ENCODE measurements around the gene PHC2.

The PHC2 gene

GRCh38 chr1:33347650-33347992 lies 83.3 kb downstream of the PHC2 start:
- no peaks in the 10 kb centered on the region for H3K36me3 ChIP-seq (ENCODE audit: control insufficient read depth, insufficient read depth, low read length)
- peak overlapping the region; percentile 75 for H3K27ac ChIP-seq
- H3K9me3 ChIP-seq (ENCODE audit: control insufficient read depth, low read length) = no peaks in the 10 kb centered on the region
- no peak overlapping the region for H3K9ac ChIP-seq
- H3K4me2 ChIP-seq (ENCODE audit: low read length) = peak overlapping the region; percentile 66
- H3K4me3 ChIP-seq (ENCODE audit: low read depth, low read length) = no peak overlapping the region
- TF ChIP-seq CTCF (IDR thresholded peaks at IDR 0.05) = no peak
- no peaks in the 10 kb centered on the region for H3K27me3 ChIP-seq (ENCODE audit: control insufficient read depth, insufficient read depth, low read length)
- H2AFZ ChIP-seq = no peak overlapping the region
- H3K79me2 ChIP-seq = peaks cover 24% of the 10 kb centered on the region
- H3K4me1 ChIP-seq = peaks cover 2% of the 10 kb centered on the region

- peaks cover 27% of the 10 kb centered on the region for H3K79me2 ChIP-seq
- peaks cover 2% of the 10 kb centered on the region for H3K4me1 ChIP-seq
- no peaks in the 10 kb centered on the region for H3K36me3 ChIP-seq (ENCODE audit: control insufficient read depth, insufficient read depth, low read length)
- peak overlapping the region; percentile 75 for H3K27ac ChIP-seq
- no peaks in the 10 kb centered on the region for H3K27me3 ChIP-seq (ENCODE audit: control insufficient read depth, insufficient read depth, low read length)
- no peak overlapping the region for H2AFZ ChIP-seq
- TF ChIP-seq CTCF (IDR thresholded peaks at IDR 0.05) = no peak
- H3K9ac ChIP-seq = no peak overlapping the region
- no peaks in the 10 kb centered on the region for H3K9me3 ChIP-seq (ENCODE audit: control insufficient read depth, low read length)
- H3K4me2 ChIP-seq (ENCODE audit: low read length) = peak overlapping the region; percentile 66
- peak overlapping the region; percentile 29 for H3K4me3 ChIP-seq (ENCODE audit: low read depth, low read length)
These were observed 83.8 kb downstream of the PHC2 start for GRCh38 chr1:33346927-33347649.

GRCh38 chr1:33346533-33346926 lies 84.4 kb downstream of the PHC2 start:
- Histone ChIP-seq H3K9ac (no peak overlapping the region), H3K4me1 (peaks cover 6% of the 10 kb centered on the region), H3K4me2 (ENCODE audit: low read length) (peak overlapping the region; percentile 13), H3K9me3 (ENCODE audit: control insufficient read depth, low read length) (no peaks in the 10 kb centered on the region), H2AFZ (no peak overlapping the region), H3K27me3 (ENCODE audit: control insufficient read depth, insufficient read depth, low read length) (no peaks in the 10 kb centered on the region), H3K79me2 (peaks cover 30% of the 10 kb centered on the region), H3K36me3 (ENCODE audit: control insufficient read depth, insufficient read depth, low read length) (no peaks in the 10 kb centered on the region), H3K27ac (peak overlapping the region; percentile 75), H3K4me3 (ENCODE audit: low read depth, low read length) (no peak overlapping the region)
- TF ChIP-seq CTCF (IDR thresholded peaks at IDR 0.05) = no peak

- Histone ChIP-seq H3K4me3 (ENCODE audit: low read depth, low read length) (no peak overlapping the region), H3K4me2 (ENCODE audit: low read length) (no peak overlapping the region), H3K27ac (peak overlapping the region; percentile 15), H3K9me3 (ENCODE audit: control insufficient read depth, low read length) (no peaks in the 10 kb centered on the region), H3K4me1 (peaks cover 6% of the 10 kb centered on the region), H3K36me3 (ENCODE audit: control insufficient read depth, insufficient read depth, low read length) (no peaks in the 10 kb centered on the region), H2AFZ (no peak overlapping the region), H3K79me2 (peaks cover 39% of the 10 kb centered on the region), H3K27me3 (ENCODE audit: control insufficient read depth, insufficient read depth, low read length) (no peaks in the 10 kb centered on the region), H3K9ac (no peak overlapping the region)
- no peak for TF ChIP-seq CTCF (IDR thresholded peaks at IDR 0.05)
These were observed 85.9 kb downstream of the PHC2 start for GRCh38 chr1:33344896-33345560.

All from parathyroid adenoma (tissue), 2 donors.